ENCODE data around the gene GNAZ.

The GNAZ gene

DNA sequence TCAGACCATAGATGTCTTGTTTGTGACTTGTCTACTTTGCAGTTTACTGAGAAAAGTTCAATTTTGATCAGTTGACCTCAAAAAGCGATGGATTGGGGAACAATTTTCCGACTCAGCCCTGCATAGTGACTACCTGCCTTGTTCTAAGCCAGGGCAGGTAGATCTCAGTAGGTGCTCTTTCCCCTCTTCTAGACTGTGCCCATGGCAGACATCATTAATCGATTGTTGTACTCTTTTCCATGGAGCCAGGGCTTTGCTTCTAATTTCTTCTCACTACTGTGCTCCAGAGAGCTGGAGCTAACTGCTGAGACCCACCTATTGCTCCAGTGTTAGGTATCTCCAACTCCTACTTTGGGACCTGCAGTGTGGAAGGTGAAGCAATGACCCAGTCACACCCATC, 84.8 kb downstream of the GNAZ start:
- no peak for DNase-seq (ENCODE audit: low spot score)

DNA sequence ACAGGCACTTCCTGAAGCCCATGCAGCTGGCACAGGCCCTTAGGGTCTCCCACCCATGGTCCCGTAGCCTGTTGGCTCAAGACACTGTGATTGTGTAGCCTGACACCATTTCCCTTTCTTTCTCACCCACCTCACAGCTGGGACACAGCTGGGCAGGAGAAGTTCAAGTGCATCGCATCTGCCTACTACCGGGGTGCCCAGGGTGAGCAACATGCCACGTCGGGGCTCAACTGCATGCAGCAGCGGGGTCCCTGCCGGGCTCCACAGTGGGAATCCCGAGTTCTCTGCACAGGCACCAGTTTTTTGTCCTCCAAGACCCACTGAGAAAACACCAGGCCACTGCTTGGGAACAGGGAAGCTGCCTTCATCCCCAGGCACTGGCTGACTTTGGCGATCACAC, 85.5 kb downstream of the GNAZ start:
- DNase-seq (ENCODE audit: low spot score): no peak

DNA sequence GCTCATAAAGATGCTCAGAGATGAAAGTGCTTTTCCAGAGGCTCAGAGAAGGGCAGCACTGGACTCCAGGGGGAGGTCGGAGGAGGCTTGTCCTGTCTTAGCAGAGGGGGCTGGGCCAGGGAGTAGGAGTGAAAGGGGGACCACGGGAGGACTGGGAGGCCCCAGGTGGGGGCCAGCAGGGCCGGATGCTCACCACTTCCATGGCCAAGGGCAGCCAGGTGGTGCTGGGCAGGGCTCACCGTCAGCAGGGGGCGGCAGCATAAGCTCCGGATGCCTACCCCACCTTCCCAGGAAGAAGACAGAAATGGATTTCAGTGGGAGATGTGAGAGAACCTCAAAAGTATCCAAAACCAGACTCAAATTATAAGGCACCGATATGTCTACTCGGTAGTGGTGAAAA, 86.0 kb downstream of the GNAZ start:
- DNase-seq (ENCODE audit: low spot score): no peak

DNA sequence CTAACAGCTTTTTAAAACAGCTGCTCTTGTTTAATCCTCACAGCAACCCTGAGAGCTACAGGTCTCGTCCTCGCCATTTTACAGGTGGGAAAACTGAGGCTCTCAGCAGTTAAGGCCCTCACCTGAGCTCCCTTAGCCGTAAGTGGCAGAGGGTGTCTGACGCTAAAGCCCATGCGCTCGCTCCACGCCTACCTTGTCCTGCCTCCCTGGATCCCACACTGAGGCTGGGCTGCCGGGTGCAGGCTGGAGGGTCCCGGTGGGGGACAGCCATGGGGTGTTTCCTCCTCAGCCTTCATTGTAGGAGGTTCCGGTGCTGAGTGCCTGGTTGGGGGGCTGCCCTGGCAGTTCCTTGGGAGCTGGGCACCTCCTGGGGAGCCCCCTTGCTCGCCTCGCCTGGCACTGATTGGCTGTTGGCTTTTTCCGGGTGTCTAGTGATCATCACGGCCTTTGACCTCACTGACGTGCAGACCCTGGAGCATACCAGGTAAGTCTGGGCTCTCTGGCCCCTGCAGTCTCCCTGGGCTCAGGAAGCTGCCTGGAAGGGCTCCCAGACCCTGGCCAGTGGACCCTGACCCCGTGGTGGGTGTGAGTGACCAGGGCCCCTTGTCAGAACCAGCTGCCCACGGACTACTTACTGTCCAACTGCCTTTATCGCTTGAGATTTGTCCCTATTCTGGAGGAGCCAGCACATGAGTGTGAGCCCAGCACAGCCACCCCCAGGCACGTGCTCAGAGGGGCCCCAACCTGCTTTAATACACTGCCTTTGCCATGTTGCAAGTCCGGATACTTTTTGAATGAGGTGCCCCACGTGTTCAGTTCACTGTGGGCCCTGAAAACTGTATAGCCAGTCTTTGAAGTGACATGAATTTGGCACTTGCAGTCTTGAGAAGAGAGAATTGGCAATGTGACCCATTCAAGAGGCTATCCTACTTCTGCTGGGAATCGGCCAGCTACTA, 87.5 kb downstream of the GNAZ start:
- no peak for DNase-seq (ENCODE audit: low spot score)

DNA sequence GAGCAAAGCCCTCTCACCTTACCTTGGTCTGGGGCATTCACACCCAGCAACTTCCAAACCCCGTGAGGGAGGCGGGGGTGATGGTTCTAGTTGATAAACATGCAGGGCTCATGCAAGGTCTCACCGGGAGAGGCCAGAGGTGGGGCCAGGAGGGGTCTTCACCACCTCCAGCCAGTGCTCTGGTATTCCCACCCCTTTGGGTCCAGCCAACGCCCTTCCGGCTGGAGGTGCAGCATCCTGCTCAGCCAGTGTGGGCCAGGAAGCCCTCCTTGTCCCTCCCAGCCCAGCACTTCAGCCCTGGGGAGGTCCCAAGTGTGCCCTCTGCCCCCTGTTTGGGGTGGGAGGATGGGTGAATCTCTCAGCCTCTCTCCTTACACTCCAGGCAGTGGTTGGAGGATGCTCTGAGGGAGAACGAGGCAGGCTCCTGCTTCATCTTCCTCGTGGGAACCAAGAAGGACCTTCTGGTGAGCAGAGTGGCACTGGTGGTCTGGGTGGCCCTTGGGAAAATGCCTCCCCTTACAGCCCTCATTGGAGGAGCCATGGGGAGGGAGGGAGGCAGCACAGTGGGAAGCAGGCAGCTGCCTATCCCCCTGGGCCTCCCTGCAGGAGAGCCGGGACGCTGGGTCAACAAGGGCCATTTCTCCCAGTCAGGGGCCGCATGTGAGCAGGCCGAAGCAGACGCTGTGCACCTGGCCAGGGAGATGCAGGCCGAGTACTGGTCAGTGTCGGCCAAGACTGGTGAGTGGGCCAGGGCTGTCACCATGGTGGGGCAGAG, 88.4 kb downstream of the GNAZ start:
- no peak for DNase-seq (ENCODE audit: low spot score)

DNA sequence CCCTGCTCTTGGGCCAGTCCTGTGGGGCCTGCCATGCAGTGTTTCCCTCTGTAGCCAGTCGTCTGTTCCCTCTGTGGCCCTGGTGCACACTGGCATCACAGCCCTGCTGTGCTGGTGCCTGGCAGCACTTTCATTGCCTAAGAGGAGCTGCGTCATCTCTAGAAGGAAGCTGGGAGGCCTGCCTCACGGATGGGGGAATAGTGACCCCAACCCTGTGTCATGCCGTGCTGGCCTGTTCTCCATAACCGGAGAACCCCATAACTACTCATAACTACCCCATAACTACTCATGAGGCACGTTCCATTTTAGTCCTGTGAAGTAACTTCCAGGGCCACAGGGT, 88.9 kb downstream of the GNAZ start:
- DNase-seq (ENCODE audit: low spot score): no peak

DNA sequence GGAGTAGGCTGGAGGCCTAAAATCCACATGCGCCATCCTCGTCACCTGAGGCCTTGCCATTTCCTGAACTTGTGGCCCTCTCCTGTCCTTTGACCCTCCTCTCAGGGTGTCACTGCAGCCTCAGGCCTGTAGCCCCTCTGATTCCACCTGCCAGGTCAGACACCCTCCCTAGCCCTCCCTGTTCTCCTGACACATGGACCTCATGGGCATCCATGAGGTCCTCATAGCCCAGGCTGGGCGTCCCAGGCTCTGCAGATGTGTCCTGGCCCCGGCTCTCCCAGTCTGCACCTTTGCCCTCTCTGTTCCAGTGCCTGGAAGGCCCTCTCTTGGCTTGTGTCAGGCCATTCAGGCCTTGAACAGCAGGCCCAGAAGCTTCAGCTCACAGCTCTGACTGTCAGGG, 90.7 kb downstream of the GNAZ start:
- DNase-seq (ENCODE audit: low spot score): no peak

DNA sequence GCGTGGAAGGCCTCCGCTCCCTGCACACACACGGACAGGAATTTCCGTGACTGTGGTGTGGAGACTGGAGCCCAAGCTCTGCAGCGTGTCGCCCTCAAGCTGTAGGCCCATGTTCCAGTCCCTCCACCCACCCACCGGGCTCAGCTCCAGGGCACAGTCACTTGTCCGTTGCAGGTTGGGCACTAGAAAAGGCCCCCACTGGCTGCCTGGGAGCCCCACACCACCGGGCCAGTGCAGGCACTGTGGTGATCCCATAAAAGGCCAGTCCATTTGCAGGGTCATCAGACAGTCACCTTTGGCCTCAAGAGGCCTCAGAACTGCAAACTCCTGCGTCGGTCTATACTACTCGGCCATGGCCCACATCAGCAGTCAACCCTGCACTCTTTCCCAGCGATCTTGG, 91.3 kb downstream of the GNAZ start:
- DNase-seq (ENCODE audit: low spot score): no peak

DNA sequence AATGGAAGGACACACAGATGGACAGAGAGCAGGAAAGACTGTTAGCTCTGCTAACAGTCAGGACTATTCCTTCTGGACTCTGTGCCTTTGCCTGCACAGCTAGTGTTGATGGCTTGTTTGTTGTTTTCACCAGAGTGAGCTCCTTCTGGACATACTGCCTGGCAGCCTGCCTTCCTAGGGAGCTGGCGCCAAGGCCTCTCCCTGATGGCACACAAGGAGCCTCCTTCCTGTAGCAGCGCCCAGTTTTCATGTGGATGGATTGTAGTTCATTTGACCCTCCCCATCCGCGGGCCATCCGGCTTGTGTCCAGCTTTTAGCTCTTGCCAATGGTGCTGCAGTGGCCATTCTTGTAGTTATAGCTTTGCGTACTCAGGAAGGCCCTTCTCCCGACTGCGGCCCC, 93.3 kb downstream of the GNAZ start:
- DNase-seq (ENCODE audit: low spot score): no peak

DNA sequence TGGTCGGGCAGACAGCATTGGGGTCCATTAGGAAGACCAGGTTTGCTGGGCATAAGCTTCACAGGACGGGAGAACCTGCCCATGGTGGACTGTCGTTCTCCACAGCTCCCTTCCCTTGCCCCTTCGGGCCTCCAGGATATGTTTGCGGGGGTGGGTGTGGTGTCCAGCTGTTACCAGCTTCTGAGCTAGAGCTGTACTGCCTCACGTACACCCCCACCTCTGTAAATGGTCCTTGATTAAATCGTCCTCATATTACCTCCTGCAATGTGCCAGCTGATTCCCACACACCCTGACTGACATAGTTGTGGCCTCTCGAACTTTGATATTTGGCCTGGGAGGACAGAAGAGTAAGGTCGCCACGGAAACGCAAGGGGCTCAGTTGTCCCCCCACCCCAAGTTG, 93.8 kb downstream of the GNAZ start:
- DNase-seq (ENCODE audit: low spot score): no peak

DNA sequence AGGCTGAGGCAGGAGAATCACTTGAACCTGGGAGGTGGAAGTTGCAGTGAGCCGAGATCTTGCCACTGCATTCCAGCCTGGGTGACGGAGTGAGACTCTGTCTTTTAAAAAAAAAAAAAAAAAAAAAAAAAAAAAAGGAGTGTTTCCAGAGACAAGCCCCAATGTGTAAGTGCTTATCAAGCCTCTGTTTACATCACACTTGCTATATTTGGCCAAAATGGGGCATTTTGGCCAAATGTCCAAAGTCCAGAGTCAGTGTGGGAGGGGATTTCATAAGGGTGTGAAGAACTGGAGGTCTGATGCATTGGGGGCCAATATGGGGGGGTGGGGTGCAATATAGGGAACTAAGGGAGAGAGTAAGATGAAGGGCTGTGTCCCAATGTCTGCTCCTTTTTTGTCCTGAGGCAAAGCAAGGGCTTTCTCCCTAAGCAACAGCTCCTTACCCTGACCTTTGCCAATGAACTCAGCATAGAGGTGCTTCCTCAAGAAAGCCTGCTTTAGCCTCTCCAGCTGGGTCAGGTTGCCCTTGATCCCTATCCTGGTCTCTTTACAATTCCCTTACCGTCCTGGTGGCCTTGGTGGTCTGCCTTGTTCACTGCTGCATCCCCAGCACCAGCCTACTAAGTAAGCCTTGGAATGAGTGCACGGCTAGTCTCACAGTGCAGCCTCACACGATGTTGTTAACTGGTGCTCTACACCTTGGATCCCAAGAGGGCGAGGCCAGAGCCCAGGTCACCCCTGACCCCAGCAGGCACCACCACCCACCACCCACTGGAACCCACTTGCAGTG, 95.9 kb downstream of the GNAZ start:
- DNase-seq (ENCODE audit: low spot score): no peak

DNA sequence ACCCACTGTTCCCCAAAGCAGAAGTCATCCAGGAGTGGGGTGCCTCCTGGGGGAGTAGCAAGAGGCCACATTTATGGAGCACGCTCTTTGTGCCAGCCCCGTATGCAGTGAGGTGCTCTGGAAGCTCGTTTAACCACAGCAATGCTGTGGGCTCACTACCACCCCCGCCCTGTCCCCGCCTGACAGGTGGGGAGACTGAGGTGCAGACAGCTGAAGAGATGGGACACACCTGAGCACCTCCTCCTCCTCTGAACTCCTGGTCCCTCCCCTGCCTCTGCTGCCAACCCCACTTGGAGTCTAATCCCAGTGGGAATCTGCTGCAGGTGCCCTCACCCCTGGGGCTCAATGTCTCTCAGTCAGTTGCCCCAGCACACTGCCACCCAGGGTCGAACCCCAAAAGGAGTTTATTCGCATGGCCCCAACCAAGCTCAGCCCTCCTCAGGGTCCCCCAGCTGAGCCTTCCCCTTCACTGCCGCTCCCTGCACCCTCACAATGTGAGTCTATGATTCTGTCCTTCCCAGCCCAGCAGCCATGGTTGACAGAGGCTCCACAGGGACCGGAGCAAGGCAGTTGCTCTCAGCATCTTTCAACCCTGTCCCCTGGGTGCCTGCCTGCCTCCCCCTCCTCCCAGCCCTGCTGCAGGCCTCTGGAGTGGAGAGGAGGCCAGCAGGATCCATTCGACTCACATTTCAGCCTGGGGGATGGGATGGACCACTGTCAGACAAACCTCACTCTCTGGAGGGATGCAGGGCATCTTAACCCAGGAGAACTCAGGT, 96.7 kb downstream of the GNAZ start:
- DNase-seq (ENCODE audit: low spot score): no peak

DNA sequence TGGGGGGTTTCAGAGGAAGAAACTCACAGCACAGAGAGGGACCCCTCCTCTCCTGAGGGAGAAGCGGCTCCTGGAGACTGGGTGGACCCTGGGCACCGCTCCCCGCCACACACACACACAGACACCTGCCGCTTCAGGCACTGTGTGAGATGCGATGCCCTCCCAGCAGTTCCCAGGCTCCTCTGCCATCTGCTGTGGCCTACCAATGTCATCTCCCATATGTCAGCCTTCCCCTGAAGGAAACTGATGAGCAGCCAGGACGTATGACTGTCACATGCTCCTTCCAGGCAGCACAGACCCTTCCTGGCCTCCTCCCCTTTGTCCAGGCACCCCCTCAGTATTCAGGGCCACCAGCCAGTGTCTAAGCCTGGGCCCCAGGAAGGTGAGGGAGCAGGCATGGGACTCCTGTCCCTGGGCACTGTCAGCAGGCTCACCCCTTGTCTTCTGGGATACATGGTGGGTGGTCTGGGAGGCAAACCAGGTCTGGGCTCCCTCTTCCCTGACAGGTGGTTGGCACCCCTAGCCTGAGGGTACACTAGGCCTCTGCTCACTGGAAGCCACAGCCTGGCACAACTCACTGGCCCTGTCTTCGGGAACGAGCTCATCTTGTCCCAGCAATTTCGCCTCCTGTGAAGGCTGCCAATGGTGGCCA, 98.2 kb downstream of the GNAZ start:
- no peak for DNase-seq (ENCODE audit: low spot score)

DNA sequence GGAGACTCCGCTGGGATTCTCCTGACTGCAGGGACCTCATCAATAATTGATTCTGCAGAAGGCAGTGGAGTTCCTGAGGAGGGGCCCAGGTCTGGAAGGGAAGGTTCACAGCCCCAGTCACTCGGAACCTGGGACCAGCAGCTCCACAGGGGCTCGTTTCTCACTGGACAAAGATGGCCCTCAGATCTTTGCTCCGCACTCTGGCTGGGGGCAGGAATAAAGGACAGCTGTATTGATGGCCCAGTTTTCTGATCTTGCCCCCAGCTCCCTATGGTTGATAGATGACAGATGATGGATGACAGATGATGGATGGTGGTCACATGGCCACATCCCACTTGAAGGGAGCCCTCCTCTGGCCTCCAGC, 98.7 kb downstream of the GNAZ start:
- no peak for DNase-seq (ENCODE audit: low spot score)
